Lower leg skin (tissue), 4 donors: ENCODE data around the gene TCEAL7. TPM values are rescaled to one million over a fixed set of nuclear protein-coding genes. Genes with fewer than 3 reads are reported as not detected.

Experiments used
- DNase-seq, 2 donors: peaks; one replicate each; pipeline ENCODE4 v3.0.0-alpha.2; 2019; ENCODE audit warnings: low spot score in 2 of 2
- H3K4me3 ChIP-seq: fragments of 200-600 bp; sonication (generic); 2 replicates; pipeline ENCODE4 v1.5.1; 2017; ENCODE audit warnings: mild to moderate bottlenecking, low read depth; ENCODE audit not compliant: poor library complexity, severe bottlenecking
- CTCF ChIP-seq, 3 donors: fragments of 450-650 bp; IDR thresholded peaks; one replicate each; pipeline ENCODE4 v1.5.1; 2016; ENCODE audit warnings: antibody characterized with exemption in 3 of 3, mild to moderate bottlenecking in 3 of 3, moderate library complexity in 2 of 3
- POLR2A ChIP-seq, 2 donors: fragments of 450-650 bp; IDR thresholded peaks; one replicate each; pipeline ENCODE4 v1.6.1; 2016 to 2017; ENCODE audit warnings: antibody characterized with exemption in 2 of 2, mild to moderate bottlenecking in 1 of 2, moderate library complexity in 1 of 2
- WGBS, 2 donors: methylation state at CpG; one replicate each; pipeline ENCODE4 v1.1.5; 2018; 5-methylcytosine and 5-hydroxymethylcytosine counted together
- intact Hi-C: fragments of 100-400 bp; cut with DNase I; formaldehyde crosslinking; loops from one replicate; pipeline ENCODE4 v1.15.0; 2023; ENCODE audit warnings: low total_unique reads
- total RNA-seq, 4 donors: library from RNA; depleted of rRNA; stranded (reverse); fragments of >200 nt; gene quantifications; one replicate each; pipeline ENCODE4 v1.1.0, GENCODE V29; 2016

Gene TCEAL7
- total RNA-seq, 4 donors from 2014 or later, result 1.8 to 4.0 (median 2.4) TPM; not detected in 1

DNA sequence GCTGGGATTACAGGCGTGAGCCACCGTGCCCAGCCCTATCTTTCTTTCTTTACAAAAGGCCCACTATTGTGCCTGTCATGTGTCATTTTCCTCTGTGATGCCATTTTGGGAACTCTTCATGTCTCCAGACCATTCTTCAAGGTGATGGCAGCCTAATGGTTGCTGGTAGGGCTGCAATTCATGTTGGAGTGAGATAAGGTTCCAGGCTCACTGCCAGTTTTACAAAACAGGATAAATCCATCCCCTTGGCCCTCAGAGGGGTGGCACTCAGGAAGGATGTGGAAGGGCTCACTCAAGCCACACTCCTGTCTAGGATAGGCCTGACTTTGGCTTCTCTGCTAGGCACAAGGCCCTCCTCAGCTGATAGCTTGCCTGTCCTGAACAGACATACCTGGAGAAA, 30.1 kb downstream of the TCEAL7 start:
- intact Hi-C loops, result no loop called here
- no peak overlapping the region for H3K4me3 ChIP-seq
- no peak for DNase-seq
- TF ChIP-seq POLR2A (IDR thresholded peaks at IDR 0.05) (no peak), CTCF (IDR thresholded peaks at IDR 0.05) (no peak)
- 80 to 82% methylated on average over 2 of the region's 2 CpGs for WGBS, 2 donors

DNA sequence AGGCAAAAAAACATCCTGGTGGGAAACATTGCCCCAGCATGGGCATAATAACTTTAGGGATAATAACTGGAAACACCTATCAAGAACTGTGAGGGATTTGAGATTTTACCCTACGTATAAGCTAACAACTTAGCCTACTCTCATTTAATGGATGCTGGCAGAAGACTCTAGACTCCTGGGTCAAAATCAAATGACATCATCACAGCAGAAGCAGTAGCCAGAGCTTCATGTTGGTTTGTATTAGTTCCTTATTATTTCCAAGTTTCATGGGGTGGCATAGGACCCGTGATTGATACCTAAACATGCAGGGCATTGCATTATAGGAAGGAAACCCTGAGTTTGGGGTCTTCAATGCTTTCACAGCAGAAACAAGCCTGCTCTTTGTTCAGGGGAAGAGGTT, 30.9 kb downstream of the TCEAL7 start:
- intact Hi-C loops, result no loop called here
- DNase-seq, result no peak
- TF ChIP-seq POLR2A (IDR thresholded peaks at IDR 0.05) (no peak), CTCF (IDR thresholded peaks at IDR 0.05) (no peak)
- 48 to 60% methylated on average over 2 of the region's 2 CpGs for WGBS, 2 donors
- H3K4me3 ChIP-seq, result no peak overlapping the region

- TF ChIP-seq CTCF (IDR thresholded peaks at IDR 0.05) (no peak), POLR2A (IDR thresholded peaks at IDR 0.05) (no peak)
- 25 to 53% methylated on average over 1 of the region's 1 CpG for WGBS, 2 donors
- intact Hi-C loops, result no loop called here
Observed at GRCh38 chrX:103361798-103362197, 31.8 kb downstream of the TCEAL7 start.

GRCh38 chrX:103362474-103362873, 32.4 kb downstream of the TCEAL7 start:
- TF ChIP-seq POLR2A (IDR thresholded peaks at IDR 0.05) (no peak), CTCF (IDR thresholded peaks at IDR 0.05) (no peak)
- 33 to 49% methylated on average over 1 of the region's 1 CpG for WGBS, 2 donors
- intact Hi-C loops, result no loop called here
- H3K4me3 ChIP-seq, result no peak overlapping the region
- no peak for DNase-seq

More at GRCh38 chrX:103361798-103362197, 31.8 kb downstream of the TCEAL7 start:
- H3K4me3 ChIP-seq, result no peak overlapping the region
- no peak for DNase-seq

DNA sequence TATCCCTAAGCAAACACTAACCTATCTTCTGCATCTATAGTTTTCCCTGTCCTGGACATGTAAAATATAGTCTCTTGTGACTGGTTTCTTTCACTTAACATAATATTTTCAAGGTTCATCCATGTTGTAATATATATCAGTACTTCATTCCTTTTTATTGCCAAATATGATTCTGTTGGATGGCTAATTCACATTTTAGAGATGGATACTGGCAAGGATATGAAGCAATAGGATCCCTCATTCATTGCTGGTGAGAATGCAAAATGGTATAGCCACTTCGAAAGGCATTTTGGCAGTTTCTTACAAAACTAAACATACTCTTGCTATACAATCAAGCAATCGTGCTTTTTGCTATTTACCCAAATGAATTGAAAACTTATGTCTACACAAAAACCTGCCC, 33.0 kb downstream of the TCEAL7 start:
- H3K4me3 ChIP-seq, result no peak overlapping the region
- intact Hi-C loops, result no loop called here
- WGBS, 2 donors, result 91% methylated on average over 2 of the region's 2 CpGs
- TF ChIP-seq CTCF (IDR thresholded peaks at IDR 0.05), result no peak
- TF ChIP-seq POLR2A (IDR thresholded peaks at IDR 0.05), result no peak
- no peak for DNase-seq

DNA sequence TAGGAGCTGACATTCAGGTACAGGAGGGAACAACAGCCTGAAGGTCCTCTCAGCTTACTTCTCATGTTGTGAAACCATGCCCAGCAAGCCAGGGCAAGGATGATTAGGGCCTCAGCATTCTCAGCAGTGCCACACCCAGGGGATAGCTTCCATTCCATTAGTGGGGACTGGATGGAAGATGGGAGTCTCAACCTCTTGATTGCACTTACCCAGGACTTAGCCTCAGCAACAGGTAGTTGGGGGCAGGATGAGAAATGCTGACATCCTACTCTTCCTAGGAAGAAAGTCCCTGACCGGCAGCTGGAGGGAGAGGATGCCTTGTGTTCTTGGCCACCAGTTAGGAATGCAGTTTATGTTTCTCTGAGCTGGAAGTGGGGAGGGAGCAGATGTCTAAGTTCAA, 37.5 kb downstream of the TCEAL7 start:
- 44 to 72% methylated on average over 1 of the region's 1 CpG for WGBS, 2 donors
- H3K4me3 ChIP-seq, result no peak overlapping the region
- TF ChIP-seq CTCF (IDR thresholded peaks at IDR 0.05) (no peak), POLR2A (IDR thresholded peaks at IDR 0.05) (no peak)
- intact Hi-C loops, result no loop called here
- no peak for DNase-seq
